ENCODE results near the gene GNPTAB.

Gene GNPTAB

DNA sequence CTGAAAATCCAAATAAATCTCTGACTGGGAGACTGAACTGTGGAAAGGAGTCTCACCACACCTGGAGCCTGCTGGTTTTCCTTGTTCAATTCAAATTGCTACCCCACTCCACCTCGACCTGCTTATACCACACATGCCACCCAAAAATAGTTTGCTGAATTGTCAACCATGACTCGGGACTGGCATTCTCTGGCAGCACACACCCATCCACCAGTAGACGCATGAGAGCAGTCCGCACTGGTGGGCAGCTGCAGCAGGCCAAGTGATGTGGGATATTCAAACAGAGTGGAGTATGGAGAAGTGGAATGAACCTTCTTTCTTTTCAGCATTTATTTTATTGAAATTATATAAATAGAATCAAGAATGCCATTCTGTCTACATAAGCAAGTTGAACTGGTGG, 52.8 kb downstream of the GNPTAB start:
- H3K4me3 ChIP-seq (ENCODE audit: low read depth, low read length), result no peak overlapping the region
- H3K4me1 ChIP-seq, result peaks cover 10% of the 10 kb centered on the region
- H3K4me2 ChIP-seq (ENCODE audit: low read length), result no peak overlapping the region
- H3K27me3 ChIP-seq (ENCODE audit: control insufficient read depth, insufficient read depth, low read length), result no peaks in the 10 kb centered on the region
- no peaks in the 10 kb centered on the region for H3K79me2 ChIP-seq
- no peaks in the 10 kb centered on the region for H3K9me3 ChIP-seq (ENCODE audit: control insufficient read depth, low read length)
- no peak overlapping the region for H3K9ac ChIP-seq
- H2AFZ ChIP-seq, result peak overlapping the region; percentile 5
- TF ChIP-seq, protein P1, sequence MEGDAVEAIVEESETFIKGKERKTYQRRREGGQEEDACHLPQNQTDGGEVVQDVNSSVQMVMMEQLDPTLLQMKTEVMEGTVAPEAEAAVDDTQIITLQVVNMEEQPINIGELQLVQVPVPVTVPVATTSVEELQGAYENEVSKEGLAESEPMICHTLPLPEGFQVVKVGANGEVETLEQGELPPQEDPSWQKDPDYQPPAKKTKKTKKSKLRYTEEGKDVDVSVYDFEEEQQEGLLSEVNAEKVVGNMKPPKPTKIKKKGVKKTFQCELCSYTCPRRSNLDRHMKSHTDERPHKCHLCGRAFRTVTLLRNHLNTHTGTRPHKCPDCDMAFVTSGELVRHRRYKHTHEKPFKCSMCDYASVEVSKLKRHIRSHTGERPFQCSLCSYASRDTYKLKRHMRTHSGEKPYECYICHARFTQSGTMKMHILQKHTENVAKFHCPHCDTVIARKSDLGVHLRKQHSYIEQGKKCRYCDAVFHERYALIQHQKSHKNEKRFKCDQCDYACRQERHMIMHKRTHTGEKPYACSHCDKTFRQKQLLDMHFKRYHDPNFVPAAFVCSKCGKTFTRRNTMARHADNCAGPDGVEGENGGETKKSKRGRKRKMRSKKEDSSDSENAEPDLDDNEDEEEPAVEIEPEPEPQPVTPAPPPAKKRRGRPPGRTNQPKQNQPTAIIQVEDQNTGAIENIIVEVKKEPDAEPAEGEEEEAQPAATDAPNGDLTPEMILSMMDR (IDR thresholded peaks at IDR 0.05), result no peak
- H3K36me3 ChIP-seq (ENCODE audit: control insufficient read depth, insufficient read depth, low read length), result no peaks in the 10 kb centered on the region
- peak overlapping the region; percentile 33 for H3K27ac ChIP-seq

DNA sequence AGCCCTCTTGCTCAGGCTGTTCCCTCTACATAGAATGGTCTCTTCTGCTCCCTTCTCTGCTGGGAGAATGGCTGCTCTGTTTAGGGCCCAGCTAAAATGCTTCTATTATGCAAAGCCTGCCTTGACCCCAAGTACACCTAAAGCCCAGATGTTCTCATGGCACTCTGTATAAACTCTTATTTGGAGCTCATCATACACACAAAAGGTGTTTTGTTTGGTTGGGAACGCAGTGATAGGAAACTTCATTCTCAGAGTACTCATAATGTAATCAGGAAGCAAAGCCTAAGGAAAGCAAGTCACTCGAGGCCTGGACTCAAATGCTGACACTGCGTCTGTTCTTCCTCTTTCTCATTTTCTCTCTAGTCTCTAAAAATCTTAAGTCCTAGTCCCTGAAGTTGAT, 53.3 kb downstream of the GNPTAB start:
- H3K36me3 ChIP-seq (ENCODE audit: control insufficient read depth, insufficient read depth, low read length), result no peaks in the 10 kb centered on the region
- no peak overlapping the region for H3K4me3 ChIP-seq (ENCODE audit: low read depth, low read length)
- H3K4me2 ChIP-seq (ENCODE audit: low read length), result no peak overlapping the region
- no peaks in the 10 kb centered on the region for H3K79me2 ChIP-seq
- H3K27ac ChIP-seq, result peak overlapping the region; percentile 33
- no peak overlapping the region for H3K9ac ChIP-seq
- TF ChIP-seq, protein P1 (IDR thresholded peaks at IDR 0.05), result no peak
- H3K9me3 ChIP-seq (ENCODE audit: control insufficient read depth, low read length), result no peaks in the 10 kb centered on the region
- no peak overlapping the region for H2AFZ ChIP-seq
- peaks cover 10% of the 10 kb centered on the region for H3K4me1 ChIP-seq
- H3K27me3 ChIP-seq (ENCODE audit: control insufficient read depth, insufficient read depth, low read length), result no peaks in the 10 kb centered on the region

- H3K27me3 ChIP-seq (ENCODE audit: control insufficient read depth, insufficient read depth, low read length), result no peaks in the 10 kb centered on the region
- TF ChIP-seq, protein P1 (IDR thresholded peaks at IDR 0.05), result no peak
- no peak overlapping the region for H2AFZ ChIP-seq
- no peaks in the 10 kb centered on the region for H3K9me3 ChIP-seq (ENCODE audit: control insufficient read depth, low read length)
- H3K4me1 ChIP-seq, result peaks cover 10% of the 10 kb centered on the region
- no peaks in the 10 kb centered on the region for H3K36me3 ChIP-seq (ENCODE audit: control insufficient read depth, insufficient read depth, low read length)
- no peak overlapping the region for H3K4me2 ChIP-seq (ENCODE audit: low read length)
- H3K9ac ChIP-seq, result no peak overlapping the region
- H3K27ac ChIP-seq, result no peak overlapping the region
- no peaks in the 10 kb centered on the region for H3K79me2 ChIP-seq
- H3K4me3 ChIP-seq (ENCODE audit: low read depth, low read length), result no peak overlapping the region
Observed at GRCh38 chr12:101775816-101776215, 54.9 kb downstream of the GNPTAB start.

- Histone ChIP-seq H3K9ac (no peak overlapping the region), H3K36me3 (ENCODE audit: control insufficient read depth, insufficient read depth, low read length) (no peaks in the 10 kb centered on the region), H3K4me1 (peaks cover 10% of the 10 kb centered on the region), H3K9me3 (ENCODE audit: control insufficient read depth, low read length) (no peaks in the 10 kb centered on the region), H3K27ac (no peak overlapping the region), H3K4me3 (ENCODE audit: low read depth, low read length) (no peak overlapping the region), H2AFZ (no peak overlapping the region), H3K27me3 (ENCODE audit: control insufficient read depth, insufficient read depth, low read length) (no peaks in the 10 kb centered on the region), H3K79me2 (no peaks in the 10 kb centered on the region), H3K4me2 (ENCODE audit: low read length) (no peak overlapping the region)
- TF ChIP-seq, protein P1 (IDR thresholded peaks at IDR 0.05), result peak; percentile 94
Observed at GRCh38 chr12:101773650-101774162, 57.1 kb downstream of the GNPTAB start.

- no peaks in the 10 kb centered on the region for H3K27me3 ChIP-seq (ENCODE audit: control insufficient read depth, insufficient read depth, low read length)
- H3K9ac ChIP-seq, result no peak overlapping the region
- no peak overlapping the region for H3K4me2 ChIP-seq (ENCODE audit: low read length)
- no peaks in the 10 kb centered on the region for H3K36me3 ChIP-seq (ENCODE audit: control insufficient read depth, insufficient read depth, low read length)
- no peak overlapping the region for H2AFZ ChIP-seq
- H3K4me3 ChIP-seq (ENCODE audit: low read depth, low read length), result no peak overlapping the region
- H3K9me3 ChIP-seq (ENCODE audit: control insufficient read depth, low read length), result no peaks in the 10 kb centered on the region
- H3K4me1 ChIP-seq, result no peaks in the 10 kb centered on the region
- TF ChIP-seq, protein P1 (IDR thresholded peaks at IDR 0.05), result no peak
- H3K27ac ChIP-seq, result no peak overlapping the region
- H3K79me2 ChIP-seq, result no peaks in the 10 kb centered on the region
Observed at GRCh38 chr12:101772012-101772775, 58.6 kb downstream of the GNPTAB start.
